DND-41 (cell line): Measurements from ENCODE around the gene A3GALT2.

Experiments
- ATAC-seq: fragments of 200-7000 bp; cut with Tn5 transposase; 3 replicates; pipeline ENCODE4 v1.9.1; 2021; ENCODE audit warnings: low read depth; ENCODE audit not compliant: insufficient read depth
- DNase-seq: peaks from one replicate; pipeline ENCODE4 v3.0.0-alpha.2; 2020
- H2AFZ ChIP-seq: 2 replicates; pipeline ENCODE4 v1.6.0; 2012; ENCODE audit warnings: low read depth, low read length
- H3K27ac ChIP-seq: 2 replicates; pipeline ENCODE4 v1.5.1; 2012; ENCODE audit warnings: low read length, inconsistent platforms
- H3K27me3 ChIP-seq: fragments of 200-600 bp; sonication (generic); 2 replicates; pipeline ENCODE4 v1.6.0; 2012; ENCODE audit warnings: low read length, mild to moderate bottlenecking, inconsistent platforms; ENCODE audit not compliant: insufficient read depth, poor library complexity
- H3K36me3 ChIP-seq: 2 replicates; pipeline ENCODE4 v1.5.1; 2012; ENCODE audit warnings: low read length, inconsistent platforms; ENCODE audit not compliant: insufficient read depth
- H3K4me1 ChIP-seq: 2 replicates; pipeline ENCODE4 v1.5.1; 2012; ENCODE audit warnings: mild to moderate bottlenecking, low read length; ENCODE audit not compliant: insufficient read depth
- H3K4me2 ChIP-seq: 2 replicates; pipeline ENCODE4 v1.6.0; 2012; ENCODE audit warnings: mild to moderate bottlenecking, moderate library complexity, low read length, inconsistent platforms; ENCODE audit not compliant: insufficient read depth
- H3K4me3 ChIP-seq, 2 experiments: fragments of 200-600 bp in 1 of 2; shearing (Covaris generic) in 1 of 2; 2 replicates each; pipeline ENCODE4 v1.5.1; 2012 to 2016; ENCODE audit warnings: inconsistent platforms in 2 of 2, low read length in 2 of 2, mild to moderate bottlenecking in 2 of 2, low read depth in 1 of 2, moderate library complexity in 1 of 2
- H3K79me2 ChIP-seq: 2 replicates; pipeline ENCODE4 v1.6.0; 2012; ENCODE audit warnings: low read length, inconsistent platforms; ENCODE audit not compliant: insufficient read depth
- H3K9ac ChIP-seq: 2 replicates; pipeline ENCODE4 v1.6.0; 2012; ENCODE audit warnings: low read depth, mild to moderate bottlenecking, inconsistent platforms, low read length, moderate library complexity
- H3K9me3 ChIP-seq: 2 replicates; pipeline ENCODE4 v1.5.1; 2012; ENCODE audit warnings: low read length, moderate library complexity, mild to moderate bottlenecking, inconsistent platforms; ENCODE audit not compliant: insufficient read depth, severe bottlenecking
- H4K20me1 ChIP-seq: 2 replicates; pipeline ENCODE4 v1.6.0; 2012; ENCODE audit warnings: low read length; ENCODE audit not compliant: insufficient read depth
- CTCF ChIP-seq: IDR thresholded peaks from 2 replicates; pipeline ENCODE4 v1.5.1; 2012; ENCODE audit warnings: borderline replicate concordance, low read length, moderate library complexity, mild to moderate bottlenecking; ENCODE audit not compliant: poor library complexity, severe bottlenecking; ENCODE audit errors: extremely low read depth
- EZH2 ChIP-seq: IDR thresholded peaks from 3 replicates; pipeline ENCODE4 v1.6.1; 2012; ENCODE audit warnings: borderline replicate concordance, low read depth, mild to moderate bottlenecking, moderate library complexity, low read length, inconsistent platforms; ENCODE audit not compliant: severe bottlenecking

Gene A3GALT2

GRCh38 chr1:33335020-33335419 lies 14.1 kb upstream of the A3GALT2 start:
- H4K20me1 ChIP-seq: peaks cover 86% of the 10 kb centered on the region
- ATAC-seq: peak; percentile 31; the same call in 1 of the 3 replicates

GRCh38 chr1:33334081-33334552 lies 13.2 kb upstream of the A3GALT2 start:
- H3K36me3 ChIP-seq: peaks cover 68% of the 10 kb centered on the region
- H3K79me2 ChIP-seq: peaks cover 63% of the 10 kb centered on the region
- no peaks in the 10 kb centered on the region for H3K4me1 ChIP-seq
- no peak overlapping the region for H3K9ac ChIP-seq
- no peaks in the 10 kb centered on the region for H3K9me3 ChIP-seq
- no peak overlapping the region for H3K4me2 ChIP-seq
- H3K27me3 ChIP-seq: no peaks in the 10 kb centered on the region
- no peak overlapping the region for H2AFZ ChIP-seq
- TF ChIP-seq EZH2 (no peak), CTCF (no peak)
- no peak overlapping the region for H3K27ac ChIP-seq
- DNase-seq (no peak), ATAC-seq (no peak)
- H4K20me1 ChIP-seq: peaks cover 84% of the 10 kb centered on the region
- H3K4me3 ChIP-seq: no peak overlapping the region

More at GRCh38 chr1:33335020-33335419, 14.1 kb upstream of the A3GALT2 start:
- no peaks in the 10 kb centered on the region for H3K9me3 ChIP-seq
- H3K9ac ChIP-seq: no peak overlapping the region
- no peaks in the 10 kb centered on the region for H3K4me1 ChIP-seq
- H3K79me2 ChIP-seq: peaks cover 72% of the 10 kb centered on the region
- no peak overlapping the region for H2AFZ ChIP-seq
- no peak overlapping the region for H3K4me3 ChIP-seq
- no peaks in the 10 kb centered on the region for H3K27me3 ChIP-seq
- DNase-seq: no peak
- no peak overlapping the region for H3K27ac ChIP-seq
- TF ChIP-seq EZH2 (no peak), CTCF (no peak)
- no peak overlapping the region for H3K4me2 ChIP-seq
- H3K36me3 ChIP-seq: peaks cover 63% of the 10 kb centered on the region

DNA sequence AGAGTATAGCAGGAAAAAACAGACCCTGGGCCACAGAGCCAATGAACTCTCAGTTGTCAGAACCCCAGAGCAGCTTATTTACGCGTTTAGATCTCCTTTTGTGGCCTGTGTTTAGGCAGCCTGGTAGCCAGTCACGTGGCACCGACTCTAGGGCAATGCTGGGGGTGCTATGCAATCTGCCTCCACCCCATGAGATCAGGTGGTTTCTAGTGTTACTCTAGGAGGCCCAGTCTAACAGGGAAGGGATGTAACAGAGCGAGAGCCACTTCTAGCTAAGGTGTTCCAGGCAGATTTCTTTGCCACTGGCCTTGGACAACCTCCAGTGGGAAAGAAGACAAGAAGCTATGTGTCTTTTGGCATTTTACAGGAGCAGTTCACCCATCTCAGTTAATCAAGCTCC lies 12.0 kb upstream of the A3GALT2 start:
- no peaks in the 10 kb centered on the region for H3K27me3 ChIP-seq
- H3K79me2 ChIP-seq: peaks cover 50% of the 10 kb centered on the region
- no peaks in the 10 kb centered on the region for H3K4me1 ChIP-seq
- ATAC-seq: no peak
- H3K27ac ChIP-seq: no peak overlapping the region
- TF ChIP-seq EZH2 (no peak), CTCF (no peak)
- H3K9me3 ChIP-seq: no peaks in the 10 kb centered on the region
- H4K20me1 ChIP-seq: peaks cover 73% of the 10 kb centered on the region
- no peak overlapping the region for H3K4me2 ChIP-seq
- H2AFZ ChIP-seq: no peak overlapping the region
- H3K4me3 ChIP-seq: no peak overlapping the region
- DNase-seq: no peak
- no peak overlapping the region for H3K9ac ChIP-seq
- H3K36me3 ChIP-seq: peaks cover 78% of the 10 kb centered on the region

DNA sequence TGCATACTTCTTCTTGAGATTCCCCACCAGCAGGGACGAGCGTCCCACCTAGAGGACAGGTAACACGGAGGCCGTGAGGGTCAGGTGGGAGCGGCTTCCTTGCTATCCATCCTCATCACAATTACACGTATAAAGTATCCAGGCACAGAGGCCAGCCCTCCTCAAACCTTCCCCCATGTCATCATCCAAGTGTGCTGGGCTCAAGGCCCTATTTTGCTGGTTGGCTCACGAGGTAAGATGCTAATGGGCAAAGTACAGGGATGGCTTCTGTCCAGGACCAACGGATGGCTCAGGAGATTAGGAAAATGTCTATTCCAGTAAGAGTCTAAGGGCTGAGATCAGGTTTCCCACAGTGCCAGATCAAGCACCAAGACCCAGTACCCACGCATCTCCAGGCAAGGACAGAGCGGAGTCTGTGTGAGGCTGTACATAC lies 11.5 kb upstream of the A3GALT2 start:
- no peak overlapping the region for H3K27ac ChIP-seq
- H3K4me1 ChIP-seq: no peaks in the 10 kb centered on the region
- H3K36me3 ChIP-seq: peaks cover 83% of the 10 kb centered on the region
- no peak overlapping the region for H2AFZ ChIP-seq
- H3K4me3 ChIP-seq: no peak overlapping the region
- no peak overlapping the region for H3K4me2 ChIP-seq
- no peak for ATAC-seq
- H3K27me3 ChIP-seq: no peaks in the 10 kb centered on the region
- peaks cover 45% of the 10 kb centered on the region for H3K79me2 ChIP-seq
- TF ChIP-seq EZH2 (no peak), CTCF (no peak)
- no peak for DNase-seq
- peaks cover 67% of the 10 kb centered on the region for H4K20me1 ChIP-seq
- no peaks in the 10 kb centered on the region for H3K9me3 ChIP-seq
- H3K9ac ChIP-seq: no peak overlapping the region
